ENCODE results near the gene C11orf58.
A peak's percentile ranks its signal among the peaks of the same experiment; 100 is the strongest.

DNA sequence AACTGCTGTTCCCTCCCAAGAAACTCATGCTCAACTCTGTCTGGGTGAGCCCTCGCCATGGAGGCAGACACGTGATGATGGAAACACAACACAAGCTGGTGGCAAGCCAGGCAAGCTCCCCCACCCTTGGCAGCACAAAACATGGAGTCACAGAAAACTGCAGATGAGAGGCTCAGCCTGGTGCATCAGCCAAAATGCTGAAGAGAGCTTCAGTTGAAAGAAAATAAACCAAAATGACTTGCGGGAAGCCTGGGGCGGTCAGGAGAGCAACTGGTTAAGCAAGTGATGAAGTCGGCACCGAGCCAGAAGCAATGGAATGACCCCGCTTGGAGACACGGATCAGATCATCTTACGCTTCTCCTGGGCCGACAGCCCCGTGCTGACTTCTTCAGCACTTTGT is 68.3 kb downstream of the C11orf58 start:
- TF ChIP-seq YY1 (IDR thresholded peaks at IDR 0.05; ENCODE audit: low read depth): no peak
- no peak for TF ChIP-seq TEAD4 (IDR thresholded peaks at IDR 0.05)
- no peak for TF ChIP-seq EP300 (IDR thresholded peaks at IDR 0.05; ENCODE audit: borderline replicate concordance)
- no peak for TF ChIP-seq TAF1 (IDR thresholded peaks at IDR 0.05; ENCODE audit: low read depth)
- peak; percentile 59; the same call in 1 of the 2 replicates for TF ChIP-seq NFIC (IDR thresholded peaks at IDR 0.05)
- TF ChIP-seq TCF12 (IDR thresholded peaks at IDR 0.05; ENCODE audit: low read depth): no peak
- TF ChIP-seq, protein P1, sequence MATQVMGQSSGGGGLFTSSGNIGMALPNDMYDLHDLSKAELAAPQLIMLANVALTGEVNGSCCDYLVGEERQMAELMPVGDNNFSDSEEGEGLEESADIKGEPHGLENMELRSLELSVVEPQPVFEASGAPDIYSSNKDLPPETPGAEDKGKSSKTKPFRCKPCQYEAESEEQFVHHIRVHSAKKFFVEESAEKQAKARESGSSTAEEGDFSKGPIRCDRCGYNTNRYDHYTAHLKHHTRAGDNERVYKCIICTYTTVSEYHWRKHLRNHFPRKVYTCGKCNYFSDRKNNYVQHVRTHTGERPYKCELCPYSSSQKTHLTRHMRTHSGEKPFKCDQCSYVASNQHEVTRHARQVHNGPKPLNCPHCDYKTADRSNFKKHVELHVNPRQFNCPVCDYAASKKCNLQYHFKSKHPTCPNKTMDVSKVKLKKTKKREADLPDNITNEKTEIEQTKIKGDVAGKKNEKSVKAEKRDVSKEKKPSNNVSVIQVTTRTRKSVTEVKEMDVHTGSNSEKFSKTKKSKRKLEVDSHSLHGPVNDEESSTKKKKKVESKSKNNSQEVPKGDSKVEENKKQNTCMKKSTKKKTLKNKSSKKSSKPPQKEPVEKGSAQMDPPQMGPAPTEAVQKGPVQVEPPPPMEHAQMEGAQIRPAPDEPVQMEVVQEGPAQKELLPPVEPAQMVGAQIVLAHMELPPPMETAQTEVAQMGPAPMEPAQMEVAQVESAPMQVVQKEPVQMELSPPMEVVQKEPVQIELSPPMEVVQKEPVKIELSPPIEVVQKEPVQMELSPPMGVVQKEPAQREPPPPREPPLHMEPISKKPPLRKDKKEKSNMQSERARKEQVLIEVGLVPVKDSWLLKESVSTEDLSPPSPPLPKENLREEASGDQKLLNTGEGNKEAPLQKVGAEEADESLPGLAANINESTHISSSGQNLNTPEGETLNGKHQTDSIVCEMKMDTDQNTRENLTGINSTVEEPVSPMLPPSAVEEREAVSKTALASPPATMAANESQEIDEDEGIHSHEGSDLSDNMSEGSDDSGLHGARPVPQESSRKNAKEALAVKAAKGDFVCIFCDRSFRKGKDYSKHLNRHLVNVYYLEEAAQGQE (IDR thresholded peaks at IDR 0.05; ENCODE audit: low read depth): no peak
- TF ChIP-seq, protein P2, sequence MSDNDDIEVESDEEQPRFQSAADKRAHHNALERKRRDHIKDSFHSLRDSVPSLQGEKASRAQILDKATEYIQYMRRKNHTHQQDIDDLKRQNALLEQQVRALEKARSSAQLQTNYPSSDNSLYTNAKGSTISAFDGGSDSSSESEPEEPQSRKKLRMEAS (IDR thresholded peaks at IDR 0.05): no peak
- no peak for TF ChIP-seq CEBPB (IDR thresholded peaks at IDR 0.05)
- no peak for TF ChIP-seq FOXM1 (IDR thresholded peaks at IDR 0.05; ENCODE audit: borderline replicate concordance, low read depth)
- TF ChIP-seq, protein P3, sequence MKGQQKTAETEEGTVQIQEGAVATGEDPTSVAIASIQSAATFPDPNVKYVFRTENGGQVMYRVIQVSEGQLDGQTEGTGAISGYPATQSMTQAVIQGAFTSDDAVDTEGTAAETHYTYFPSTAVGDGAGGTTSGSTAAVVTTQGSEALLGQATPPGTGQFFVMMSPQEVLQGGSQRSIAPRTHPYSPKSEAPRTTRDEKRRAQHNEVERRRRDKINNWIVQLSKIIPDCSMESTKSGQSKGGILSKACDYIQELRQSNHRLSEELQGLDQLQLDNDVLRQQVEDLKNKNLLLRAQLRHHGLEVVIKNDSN (IDR thresholded peaks at IDR 0.05): no peak
